ENCODE data around the gene LPAR2. TPM values are rescaled to one million over a fixed set of nuclear protein-coding genes. Genes with fewer than 3 reads are reported as not detected.

LPAR2 gene
- polyA plus RNA-seq, 4 donors = 17.0 to 42.9 (median 28.8) TPM

Other genes with a start within 250 kb of the LPAR2 start
- 10 to 100 TPM; 40.6 to 57.7 (median 50.0) TPM for gene GATAD2A, start 222.5 kb downstream of the LPAR2 start, polyA plus RNA-seq (ENCODE audit: insufficient read length in 4 of 4)
- 1 to 10 TPM in 3 of 4 donors, under 1 TPM in 1; 0.71 to 2.4 (median 1.7) TPM for gene TSSK6, start 112.7 kb downstream of the LPAR2 start, polyA plus RNA-seq (ENCODE audit: insufficient read length in 4 of 4)
- gene NDUFA13, start 112.0 kb downstream of the LPAR2 start, polyA plus RNA-seq (ENCODE audit: insufficient read length in 4 of 4) = 100 to 1,000 TPM; 261 to 386 (median 304) TPM
- gene YJEFN3, start 99.3 kb downstream of the LPAR2 start, polyA plus RNA-seq (ENCODE audit: insufficient read length in 4 of 4) = 10 to 100 TPM in 2 of 4 donors, 1 to 10 TPM in 2; 3.2 to 14.2 (median 8.5) TPM
- under 1 TPM; 0.07 to 0.27 (median 0.22) TPM for gene CILP2, start 90.0 kb downstream of the LPAR2 start, polyA plus RNA-seq (ENCODE audit: insufficient read length in 4 of 4)
- gene PBX4, start 9.5 kb downstream of the LPAR2 start, polyA plus RNA-seq (ENCODE audit: insufficient read length in 4 of 4) = 1 to 10 TPM; 2.4 to 8.7 (median 6.2) TPM
- 1 to 10 TPM; 3.3 to 8.5 (median 5.6) TPM for gene GMIP, start 15.4 kb upstream of the LPAR2 start, polyA plus RNA-seq (ENCODE audit: insufficient read length in 4 of 4)
- gene ATP13A1, start 35.5 kb upstream of the LPAR2 start, polyA plus RNA-seq (ENCODE audit: insufficient read length in 4 of 4) = 10 to 100 TPM; 38.5 to 68.9 (median 54.2) TPM
- gene ZNF101, start 40.6 kb upstream of the LPAR2 start, polyA plus RNA-seq (ENCODE audit: insufficient read length in 4 of 4) = 10 to 100 TPM; 13.0 to 22.7 (median 15.6) TPM
- gene ZNF14, start 104.9 kb upstream of the LPAR2 start, polyA plus RNA-seq (ENCODE audit: insufficient read length in 4 of 4) = 10 to 100 TPM; 11.8 to 15.9 (median 14.6) TPM
- 10 to 100 TPM; 25.2 to 42.0 (median 35.9) TPM for gene ZNF506, start 193.5 kb upstream of the LPAR2 start, polyA plus RNA-seq (ENCODE audit: insufficient read length in 4 of 4)
- 10 to 100 TPM; 27.6 to 34.1 (median 33.1) TPM for gene ZNF253, start 237.7 kb upstream of the LPAR2 start, polyA plus RNA-seq (ENCODE audit: insufficient read length in 4 of 4)

All from left renal cortex interstitium (tissue), 4 donors.